ENCODE measurements around the gene RWDD1.

GRCh38 chr6:116543149-116543548, 28.2 kb upstream of the RWDD1 start:
- TF ChIP-seq ZNF687 (CRISPR knock-in tag; IDR thresholded peaks at IDR 0.05) (no peak), TAF1 (CRISPR knock-in tag; IDR thresholded peaks at IDR 0.05) (no peak)

All from HepG2 (cell line).